Measurements from ENCODE around the gene RXRA.
A peak's percentile ranks its signal among the peaks of the same experiment; 100 is the strongest.

RXRA gene

GRCh38 chr9:134420974-134421432, 94.7 kb downstream of the RXRA start:
- peak; percentile 47 for DNase-seq

GRCh38 chr9:134421888-134422287, 95.6 kb downstream of the RXRA start:
- DNase-seq, result no peak

GRCh38 chr9:134422301-134423090, 96.2 kb downstream of the RXRA start:
- DNase-seq, result no peak

GRCh38 chr9:134423166-134423565, 96.9 kb downstream of the RXRA start:
- no peak for DNase-seq

GRCh38 chr9:134423749-134424148, 97.5 kb downstream of the RXRA start:
- DNase-seq, result no peak

GRCh38 chr9:134424818-134425217, 98.6 kb downstream of the RXRA start:
- DNase-seq, result no peak

- DNase-seq, result no peak
Observed at GRCh38 chr9:134425401-134425800, 99.1 kb downstream of the RXRA start.

GRCh38 chr9:134425812-134426211, 99.6 kb downstream of the RXRA start:
- no peak for DNase-seq

- DNase-seq, result no peak
Observed at GRCh38 chr9:134426436-134426835, 100.2 kb downstream of the RXRA start.

GRCh38 chr9:134427153-134427782, 101.0 kb downstream of the RXRA start:
- DNase-seq, result no peak

- DNase-seq, result no peak
Observed at GRCh38 chr9:134428559-134428958, 102.3 kb downstream of the RXRA start.

GRCh38 chr9:134429007-134429406, 102.8 kb downstream of the RXRA start:
- no peak for DNase-seq

GRCh38 chr9:134429481-134429880, 103.2 kb downstream of the RXRA start:
- no peak for DNase-seq

GRCh38 chr9:134431095-134431494, 104.8 kb downstream of the RXRA start:
- no peak for DNase-seq

- no peak for DNase-seq
Observed at GRCh38 chr9:134431626-134432025, 105.4 kb downstream of the RXRA start.

- no peak for DNase-seq
Observed at GRCh38 chr9:134432471-134432870, 106.2 kb downstream of the RXRA start.

- DNase-seq, result no peak
Observed at GRCh38 chr9:134433101-134433500, 106.8 kb downstream of the RXRA start.

- no peak for DNase-seq
Observed at GRCh38 chr9:134433909-134434882, 107.9 kb downstream of the RXRA start.

- DNase-seq, result peak; percentile 86
Observed at GRCh38 chr9:134434894-134435506, 108.7 kb downstream of the RXRA start.

GRCh38 chr9:134435550-134436378, 109.5 kb downstream of the RXRA start:
- no peak for DNase-seq

- DNase-seq, result no peak
Observed at GRCh38 chr9:134436379-134436762, 110.1 kb downstream of the RXRA start.

- no peak for DNase-seq
Observed at GRCh38 chr9:134436911-134437310, 110.7 kb downstream of the RXRA start.

Data from NCI-H2107 (cell line).